GM12878 (cell line): ENCODE measurements around the gene PRKCE. TPM values are rescaled to one million over a fixed set of nuclear protein-coding genes. Genes with fewer than 3 reads are reported as not detected.

ENCODE experiments used
- CREM ChIP-seq: IDR thresholded peaks from 2 replicates; pipeline ENCODE4 v1.6.1; 2014; ENCODE audit warnings: antibody characterized with exemption, low read depth
- EGR1 ChIP-seq, 2 experiments: IDR thresholded peaks; 1 replicate in 1 of 2; 2 replicates in 1 of 2; pipeline ENCODE4 v1.6.1; 2011 to 2012; ENCODE audit warnings: low read depth in 2 of 2, low read length in 2 of 2, borderline replicate concordance in 1 of 2, mild to moderate bottlenecking in 1 of 2, moderate library complexity in 1 of 2
- MTA2 ChIP-seq: fragments of 450-650 bp; IDR thresholded peaks from 2 replicates; pipeline ENCODE4 v1.6.1; 2016; ENCODE audit warnings: low read depth, mild to moderate bottlenecking, moderate library complexity
- MYC ChIP-seq: IDR thresholded peaks from 2 replicates; pipeline ENCODE4 v1.6.1; 2011; ENCODE audit warnings: mild to moderate bottlenecking, low read length, moderate library complexity, inconsistent platforms; ENCODE audit not compliant: insufficient read depth, insufficient replicate concordance, insufficient read length, severe bottlenecking
- NFIC ChIP-seq: IDR thresholded peaks from 2 replicates; pipeline ENCODE4 v1.6.1; 2012; ENCODE audit warnings: low read depth, mild to moderate bottlenecking, inconsistent platforms, low read length, moderate library complexity
- PAX8 ChIP-seq: fragments of 450-650 bp; IDR thresholded peaks from 2 replicates; pipeline ENCODE4 v1.6.1; 2017; ENCODE audit warnings: mild to moderate bottlenecking, moderate library complexity
- PKNOX1 ChIP-seq: fragments of 450-650 bp; IDR thresholded peaks from 2 replicates; pipeline ENCODE4 v1.6.1; 2016; ENCODE audit warnings: mild to moderate bottlenecking
- PML ChIP-seq: IDR thresholded peaks from 2 replicates; pipeline ENCODE4 v1.6.1; 2012; ENCODE audit warnings: low read length, inconsistent platforms
- POLR2AphosphoS2 ChIP-seq: IDR thresholded peaks from 2 replicates; pipeline ENCODE4 v1.6.1; 2011; ENCODE audit warnings: low read depth, mild to moderate bottlenecking, low read length, improper control_type of control experiment, moderate library complexity
- RAD21 ChIP-seq: IDR thresholded peaks from 2 replicates; pipeline ENCODE4 v1.6.1; 2011; ENCODE audit warnings: mild to moderate bottlenecking, low read depth, low read length, moderate library complexity; ENCODE audit not compliant: insufficient read depth
- TAF1 ChIP-seq: IDR thresholded peaks from 2 replicates; pipeline ENCODE4 v1.6.1; 2011; ENCODE audit warnings: mild to moderate bottlenecking, low read depth, low read length, borderline replicate concordance
- ZBED1 ChIP-seq: IDR thresholded peaks from 2 replicates; pipeline ENCODE4 v1.6.1; 2016; ENCODE audit warnings: borderline replicate concordance
- ZBTB40 ChIP-seq: fragments of 450-650 bp; IDR thresholded peaks from 2 replicates; pipeline ENCODE4 v1.6.1; 2016; ENCODE audit warnings: mild to moderate bottlenecking, moderate library complexity, borderline replicate concordance
- polyA plus RNA-seq, 11 experiments: library from polyadenylated mRNA; depleted of rRNA in 4 of 11; unstranded in 6 of 11; stranded (reverse) in 5 of 11; fragments of >200 nt; fragmentation: Nextera tagmentation in 4 of 11; fragmentation: Illumina TruSeq in 1 of 11; extraction: Ambion mirVana in 4 of 11; extraction: Trizol in 1 of 11; gene quantifications; 1 replicate in 1 of 11; 2 replicates in 10 of 11; pipeline versions ENCODE4 v1.2.1 to v1.2.3, GENCODE V29; 2011 to 2016; ENCODE audit warnings: inconsistent platforms in 2 of 11, missing spikeins in 2 of 11, low read depth in 1 of 11
- total RNA-seq, 4 experiments: library from RNA; depleted of rRNA in 3 of 4; stranded (reverse); fragments of >200 nt in 3 of 4; fragmentation: Illumina TruSeq in 1 of 4; extraction: Trizol in 1 of 4; gene quantifications; 2 replicates each; pipeline versions ENCODE4 v1.2.1 to v1.2.3, GENCODE V29; 2013 to 2021
- TF ChIP-seq, protein P1 (sequence below): fragments of 450-650 bp; formaldehyde crosslinking; IDR thresholded peaks from 2 replicates; pipeline ENCODE4 v1.4.0; 2022; ENCODE audit warnings: mild to moderate bottlenecking, moderate library complexity

Gene PRKCE
- total and polyA plus RNA-seq, 10 of the 15 experiments (the other 5 are each of a cell fraction or from before 2014, with no cell fraction given) = 2.6 to 28.2 (median 11.3) TPM

DNA sequence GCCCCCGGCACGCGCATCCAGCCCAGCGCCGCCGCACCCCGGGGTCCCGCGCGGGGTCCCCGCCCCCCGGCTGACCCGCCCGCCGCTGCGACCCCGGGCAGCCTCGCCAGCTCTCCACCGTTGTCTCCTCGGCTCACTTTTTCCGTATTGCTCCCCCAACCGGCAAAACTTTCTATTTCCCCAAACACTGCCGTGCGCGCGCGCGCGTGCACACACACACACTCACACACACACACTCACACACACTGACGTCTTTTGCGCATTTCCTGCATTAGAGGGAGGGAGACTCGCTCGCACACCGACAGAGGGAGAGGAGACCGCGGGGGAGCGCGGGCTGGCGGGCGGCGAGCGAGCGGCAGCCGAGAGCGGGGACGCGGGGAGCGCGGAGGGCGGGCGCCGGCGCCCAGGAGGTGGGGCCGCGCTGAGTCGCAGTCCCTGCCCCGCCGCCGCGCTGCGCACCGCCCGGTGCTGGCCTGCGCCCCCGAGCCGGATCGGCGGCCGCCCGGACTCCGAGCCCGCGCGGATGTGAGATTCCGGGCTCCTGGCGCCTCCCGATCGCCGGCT lies 542 bp upstream of the PRKCE start (continued):
- TF ChIP-seq ZBTB40 (no peak), MTA2 (peak; percentile 48; the same call in 1 of the 2 replicates), PAX8 (no peak), TAF1 (peak; percentile 85), MYC (no peak), RAD21 (peak; percentile 57), ZBED1 (peak; percentile 36; the same call in 1 of the 2 replicates), NFIC (no peak), EGR1 (IDR thresholded peaks at IDR 0.05; ENCODE audit: borderline replicate concordance in 1 of 2, low read depth in 2 of 2, low read length in 2 of 2) (0 out of 3 replicates have a peak, but pooled peaks of 1 of the 2 experiments have one; percentile 27), POLR2AphosphoS2 (no peak), PML (0 out of 2 replicates have a peak, but pooled peaks have one; percentile 26), PKNOX1 (no peak), CREM (peak; percentile 97)
- TF ChIP-seq, protein P1, sequence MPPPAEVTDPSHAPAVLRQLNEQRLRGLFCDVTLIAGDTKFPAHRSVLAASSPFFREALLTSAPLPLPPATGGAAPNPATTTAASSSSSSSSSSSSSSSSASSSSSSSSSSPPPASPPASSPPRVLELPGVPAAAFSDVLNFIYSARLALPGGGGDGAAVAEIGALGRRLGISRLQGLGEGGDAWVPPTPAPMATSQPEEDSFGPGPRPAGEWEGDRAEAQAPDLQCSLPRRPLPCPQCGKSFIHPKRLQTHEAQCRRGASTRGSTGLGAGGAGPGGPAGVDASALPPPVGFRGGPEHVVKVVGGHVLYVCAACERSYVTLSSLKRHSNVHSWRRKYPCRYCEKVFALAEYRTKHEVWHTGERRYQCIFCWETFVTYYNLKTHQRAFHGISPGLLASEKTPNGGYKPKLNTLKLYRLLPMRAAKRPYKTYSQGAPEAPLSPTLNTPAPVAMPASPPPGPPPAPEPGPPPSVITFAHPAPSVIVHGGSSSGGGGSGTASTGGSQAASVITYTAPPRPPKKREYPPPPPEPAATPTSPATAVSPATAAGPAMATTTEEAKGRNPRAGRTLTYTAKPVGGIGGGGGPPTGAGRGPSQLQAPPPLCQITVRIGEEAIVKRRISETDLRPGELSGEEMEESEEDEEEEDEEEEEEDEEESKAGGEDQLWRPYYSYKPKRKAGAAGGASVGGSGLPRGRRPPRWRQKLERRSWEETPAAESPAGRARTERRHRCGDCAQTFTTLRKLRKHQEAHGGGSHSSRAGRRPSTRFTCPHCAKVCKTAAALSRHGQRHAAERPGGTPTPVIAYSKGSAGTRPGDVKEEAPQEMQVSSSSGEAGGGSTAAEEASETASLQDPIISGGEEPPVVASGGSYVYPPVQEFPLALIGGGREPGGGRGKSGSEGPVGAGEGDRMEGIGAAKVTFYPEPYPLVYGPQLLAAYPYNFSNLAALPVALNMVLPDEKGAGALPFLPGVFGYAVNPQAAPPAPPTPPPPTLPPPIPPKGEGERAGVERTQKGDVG (CRISPR knock-in tag) = no peak
